ENCODE results near the gene BZW1.

DNA sequence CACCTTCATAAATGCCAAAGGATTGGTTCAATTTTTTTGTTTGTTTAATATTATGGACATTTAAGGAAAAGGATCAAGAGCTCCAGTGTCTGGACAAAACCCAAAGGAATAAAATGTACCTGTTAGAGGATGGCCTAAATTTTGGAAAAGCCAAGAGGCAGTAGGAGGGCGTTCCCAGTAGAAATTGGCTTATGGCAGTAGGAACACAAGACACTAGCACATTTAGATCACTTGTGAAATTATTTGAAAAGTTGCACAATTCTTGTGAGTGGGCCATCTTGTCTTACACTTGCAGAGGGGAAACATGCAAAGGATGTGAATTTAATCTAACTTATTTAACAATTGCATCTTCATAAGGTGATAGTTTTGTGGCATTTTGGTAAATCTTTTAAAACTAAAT is 3.2 kb downstream of the BZW1 start:
- TF ChIP-seq, protein P1, sequence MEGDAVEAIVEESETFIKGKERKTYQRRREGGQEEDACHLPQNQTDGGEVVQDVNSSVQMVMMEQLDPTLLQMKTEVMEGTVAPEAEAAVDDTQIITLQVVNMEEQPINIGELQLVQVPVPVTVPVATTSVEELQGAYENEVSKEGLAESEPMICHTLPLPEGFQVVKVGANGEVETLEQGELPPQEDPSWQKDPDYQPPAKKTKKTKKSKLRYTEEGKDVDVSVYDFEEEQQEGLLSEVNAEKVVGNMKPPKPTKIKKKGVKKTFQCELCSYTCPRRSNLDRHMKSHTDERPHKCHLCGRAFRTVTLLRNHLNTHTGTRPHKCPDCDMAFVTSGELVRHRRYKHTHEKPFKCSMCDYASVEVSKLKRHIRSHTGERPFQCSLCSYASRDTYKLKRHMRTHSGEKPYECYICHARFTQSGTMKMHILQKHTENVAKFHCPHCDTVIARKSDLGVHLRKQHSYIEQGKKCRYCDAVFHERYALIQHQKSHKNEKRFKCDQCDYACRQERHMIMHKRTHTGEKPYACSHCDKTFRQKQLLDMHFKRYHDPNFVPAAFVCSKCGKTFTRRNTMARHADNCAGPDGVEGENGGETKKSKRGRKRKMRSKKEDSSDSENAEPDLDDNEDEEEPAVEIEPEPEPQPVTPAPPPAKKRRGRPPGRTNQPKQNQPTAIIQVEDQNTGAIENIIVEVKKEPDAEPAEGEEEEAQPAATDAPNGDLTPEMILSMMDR (conservative IDR thresholded peaks at IDR 0.05; ENCODE audit: low read depth, low read length) = no peak
- TF ChIP-seq EZH2 (IDR thresholded peaks at IDR 0.05; ENCODE audit: borderline replicate concordance, low read depth, low read length, poor library complexity, severe bottlenecking) = no peak

Measured in A673 (cell line).